H1 (cell line): Measurements from ENCODE around the gene SNRNP70. TPM values are rescaled to one million over a fixed set of nuclear protein-coding genes. Genes with fewer than 3 reads are reported as not detected.

Source experiments
- CBX8 ChIP-seq: fragments of 300-800, 300-1000 bp; sonication (generic); IDR thresholded peaks from 2 replicates; pipeline ENCODE4 v1.7.1; 2016; ENCODE audit warnings: low read depth, low read length, borderline replicate concordance
- CHD2 ChIP-seq: IDR thresholded peaks from 2 replicates; pipeline ENCODE4 v1.6.1; 2012; ENCODE audit warnings: low read length, improper control_type of control experiment
- CHD7 ChIP-seq: fragments of 300-600 bp; sonication (generic); IDR thresholded peaks from 2 replicates; pipeline ENCODE4 v1.7.1; 2012; ENCODE audit warnings: low read length, moderate library complexity, mild to moderate bottlenecking, inconsistent platforms; ENCODE audit not compliant: insufficient replicate concordance
- CTBP2 ChIP-seq: IDR thresholded peaks from 2 replicates; pipeline ENCODE4 v1.7.0; 2011; ENCODE audit warnings: borderline replicate concordance, mild to moderate bottlenecking, moderate library complexity, mixed read lengths, low read length; ENCODE audit not compliant: insufficient read depth, insufficient read length
- EZH2 ChIP-seq: fragments of 200-600 bp; sonication (generic); IDR thresholded peaks from 2 replicates; pipeline ENCODE4 v1.7.1; 2012; ENCODE audit warnings: low read depth, mild to moderate bottlenecking, moderate library complexity, low read length, inconsistent platforms; ENCODE audit not compliant: severe bottlenecking
- JUN ChIP-seq: IDR thresholded peaks from 2 replicates; pipeline ENCODE4 v1.6.1; 2011; ENCODE audit warnings: low read depth, mild to moderate bottlenecking, improper control_type of control experiment, low read length
- KDM1A ChIP-seq: fragments of 200-600, 300-600 bp; sonication (generic); IDR thresholded peaks from 2 replicates; pipeline ENCODE4 v1.7.1; 2016; ENCODE audit warnings: mild to moderate bottlenecking, low read length, borderline replicate concordance
- MAFK ChIP-seq: IDR thresholded peaks from 2 replicates; pipeline ENCODE4 v1.6.1; 2012; ENCODE audit warnings: low read depth, mild to moderate bottlenecking, improper control_type of control experiment, low read length
- NRF1 ChIP-seq: IDR thresholded peaks from 2 replicates; pipeline ENCODE4 v1.6.1; 2011; ENCODE audit warnings: mild to moderate bottlenecking, low read depth, low read length, improper control_type of control experiment
- SP2 ChIP-seq: IDR thresholded peaks from 2 replicates; pipeline ENCODE4 v1.6.1; 2012; ENCODE audit warnings: mild to moderate bottlenecking, low read length, inconsistent platforms
- polyA plus RNA-seq, 7 experiments: library from polyadenylated mRNA; depleted of rRNA in 3 of 7; stranded (reverse) in 5 of 7; unstranded in 2 of 7; fragments of >200 nt in 5 of 7; fragments of 200-250 nt in 2 of 7; gene quantifications; 1 replicate in 5 of 7; 2 replicates in 1 of 7; 4 replicates in 1 of 7; pipeline versions ENCODE4 v1.2.1 to v1.2.3, GENCODE V29; 2011 to 2013; ENCODE audit warnings: missing spikeins in 2 of 7, mixed read lengths in 2 of 7
- total RNA-seq: library from RNA; stranded (reverse); fragmentation: NEBNext Ultra II Directional; extraction: Animal tissue kit (Norgen Biotek cat#: 25700); gene quantifications from 2 replicates; pipeline ENCODE4 v1.2.1, GENCODE V29; 2021
- TF ChIP-seq, protein P1 (sequence below): IDR thresholded peaks from 2 replicates; pipeline ENCODE4 v1.6.1; 2012; ENCODE audit warnings: low read length, inconsistent platforms

The SNRNP70 gene
- total and polyA plus RNA-seq, 2 of the 8 experiments (the other 6 are each of a cell fraction or from before 2014, with no cell fraction given), result 231 to 235 TPM

DNA sequence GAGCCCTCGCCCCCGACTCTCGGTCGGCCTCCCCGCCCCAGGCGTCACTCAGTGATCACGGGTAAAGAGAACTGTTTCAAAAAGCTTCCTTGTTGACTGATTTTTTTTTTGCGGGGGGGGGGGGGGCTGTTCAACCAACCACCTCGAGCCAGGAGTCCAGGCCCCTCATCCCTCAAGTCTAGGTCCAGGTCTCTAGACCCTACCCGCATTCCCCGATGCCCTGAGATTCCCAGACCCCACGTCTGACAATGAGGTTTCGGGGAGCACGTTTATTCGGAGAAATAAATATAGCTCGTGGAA lies 65.6 kb downstream of the SNRNP70 start (continued):
- TF ChIP-seq CHD7 (no peak), NRF1 (no peak), EZH2 (no peak), MAFK (no peak), CBX8 (no peak), SP2 (no peak), CTBP2 (no peak), CHD2 (no peak), JUN (no peak), KDM1A (no peak)
- TF ChIP-seq, protein P1, sequence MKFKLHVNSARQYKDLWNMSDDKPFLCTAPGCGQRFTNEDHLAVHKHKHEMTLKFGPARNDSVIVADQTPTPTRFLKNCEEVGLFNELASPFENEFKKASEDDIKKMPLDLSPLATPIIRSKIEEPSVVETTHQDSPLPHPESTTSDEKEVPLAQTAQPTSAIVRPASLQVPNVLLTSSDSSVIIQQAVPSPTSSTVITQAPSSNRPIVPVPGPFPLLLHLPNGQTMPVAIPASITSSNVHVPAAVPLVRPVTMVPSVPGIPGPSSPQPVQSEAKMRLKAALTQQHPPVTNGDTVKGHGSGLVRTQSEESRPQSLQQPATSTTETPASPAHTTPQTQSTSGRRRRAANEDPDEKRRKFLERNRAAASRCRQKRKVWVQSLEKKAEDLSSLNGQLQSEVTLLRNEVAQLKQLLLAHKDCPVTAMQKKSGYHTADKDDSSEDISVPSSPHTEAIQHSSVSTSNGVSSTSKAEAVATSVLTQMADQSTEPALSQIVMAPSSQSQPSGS, result no peak
